Loucy (cell line): Measurements from ENCODE around the gene DOC2B.
"Not testable (repeated sequence)": the region's sequence is repeated elsewhere in the genome, so short reads cannot be mapped to it uniquely, and the experiment has no call there.

Source experiments
- H2AFZ ChIP-seq: fragments of 200-600 bp; sonication (generic); 2 replicates; pipeline ENCODE4 v1.6.0; 2016; ENCODE audit warnings: antibody characterized with exemption, mild to moderate bottlenecking, low read length, moderate library complexity
- H3F3A ChIP-seq: fragments of 200-600 bp; 2 replicates; pipeline ENCODE4 v1.6.0; 2016; ENCODE audit warnings: antibody characterized with exemption, low read depth, mild to moderate bottlenecking
- H3K27me3 ChIP-seq: fragments of 200-600 bp; sonication (generic); 2 replicates; pipeline ENCODE4 v1.6.1; 2014; ENCODE audit warnings: low read length, mild to moderate bottlenecking; ENCODE audit not compliant: insufficient read depth, poor library complexity, severe bottlenecking
- H3K36me3 ChIP-seq: fragments of 200-600 bp; sonication (generic); 2 replicates; pipeline ENCODE4 v1.6.1; 2016; ENCODE audit warnings: low read length; ENCODE audit not compliant: insufficient read depth
- H3K4me1 ChIP-seq: fragments of 200-600 bp; sonication (generic); 2 replicates; pipeline ENCODE4 v1.5.1; 2014; ENCODE audit warnings: low read length, mild to moderate bottlenecking; ENCODE audit not compliant: insufficient read depth, poor library complexity, severe bottlenecking
- H3K4me2 ChIP-seq: fragments of 200-600 bp; sonication (generic); 2 replicates; pipeline ENCODE4 v1.6.0; 2014; ENCODE audit warnings: antibody characterized with exemption, low read length, low read depth, mild to moderate bottlenecking; ENCODE audit not compliant: poor library complexity, severe bottlenecking
- H3K4me3 ChIP-seq: fragments of 200-600 bp; sonication (generic); 2 replicates; pipeline ENCODE4 v1.5.1; 2014; ENCODE audit warnings: low read length, mild to moderate bottlenecking, mixed read lengths; ENCODE audit not compliant: poor library complexity, severe bottlenecking
- H3K79me2 ChIP-seq: fragments of 200-600 bp; sonication (generic); 2 replicates; pipeline ENCODE4 v1.6.1; 2014; ENCODE audit warnings: low read length; ENCODE audit not compliant: insufficient read depth
- H3K9ac ChIP-seq: fragments of 200-600 bp; sonication (generic); 2 replicates; pipeline ENCODE4 v1.6.0; 2014; ENCODE audit warnings: mild to moderate bottlenecking, low read depth, low read length, moderate library complexity; ENCODE audit not compliant: poor library complexity, severe bottlenecking
- H3K9me2 ChIP-seq: fragments of 200-600 bp; sonication (generic); replicated peaks from 2 replicates; pipeline ENCODE4 v1.6.1; 2016; ENCODE audit warnings: low read depth, low read length, mixed read lengths
- H3K9me3 ChIP-seq: fragments of 200-600 bp; sonication (generic); 2 replicates; pipeline ENCODE4 v1.6.1; 2014; ENCODE audit warnings: mild to moderate bottlenecking, antibody characterized with exemption, low read length, low read depth; ENCODE audit not compliant: insufficient read depth
- H4K20me1 ChIP-seq: fragments of 200-600 bp; sonication (generic); 2 replicates; pipeline ENCODE4 v1.6.0; 2014; ENCODE audit warnings: antibody characterized with exemption, low read length, mild to moderate bottlenecking; ENCODE audit not compliant: insufficient read depth, poor library complexity, severe bottlenecking
- CTCF ChIP-seq: fragments of 200-600 bp; sonication (generic); conservative IDR thresholded peaks from 2 replicates; pipeline ENCODE4 v1.5.1; 2014; ENCODE audit warnings: mild to moderate bottlenecking, antibody characterized with exemption, low read length

DOC2B gene

GRCh38 chr17:134332-134785 is 47.1 kb downstream of the DOC2B start:
- H3K9ac ChIP-seq, H3K9me3 ChIP-seq, H3K4me3 ChIP-seq, H3K79me2 ChIP-seq, H2AFZ ChIP-seq, H4K20me1 ChIP-seq, H3K9me2 ChIP-seq, H3K4me2 ChIP-seq, H3K4me1 ChIP-seq, H3F3A ChIP-seq, H3K27me3 ChIP-seq, H3K36me3 ChIP-seq: not testable (repeated sequence)
- peak; percentile 29; the same call in 1 of the 2 replicates for TF ChIP-seq CTCF

GRCh38 chr17:133932-134331 is 47.5 kb downstream of the DOC2B start:
- H3F3A ChIP-seq, H3K4me2 ChIP-seq, H3K4me1 ChIP-seq, H3K27me3 ChIP-seq, H4K20me1 ChIP-seq, H3K79me2 ChIP-seq, H3K4me3 ChIP-seq, H3K36me3 ChIP-seq, H2AFZ ChIP-seq, H3K9me3 ChIP-seq, H3K9me2 ChIP-seq, H3K9ac ChIP-seq: not testable (repeated sequence)

GRCh38 chr17:118339-118917 is 63.0 kb downstream of the DOC2B start:
- H3K4me2 ChIP-seq, H3K9ac ChIP-seq, H3K79me2 ChIP-seq, H3K9me2 ChIP-seq, H3K9me3 ChIP-seq, H4K20me1 ChIP-seq, H3K4me1 ChIP-seq, H3F3A ChIP-seq, H3K4me3 ChIP-seq, H3K27me3 ChIP-seq, H3K36me3 ChIP-seq, H2AFZ ChIP-seq: not testable (repeated sequence)

- not testable (repeated sequence) for H3F3A ChIP-seq, H3K4me1 ChIP-seq, H4K20me1 ChIP-seq, H3K4me2 ChIP-seq, H3K79me2 ChIP-seq, H2AFZ ChIP-seq, H3K36me3 ChIP-seq, H3K27me3 ChIP-seq, H3K4me3 ChIP-seq, H3K9ac ChIP-seq, H3K9me3 ChIP-seq, H3K9me2 ChIP-seq
Observed at GRCh38 chr17:113111-113510, 68.3 kb downstream of the DOC2B start.
